ENCODE results near the gene MYOD1. TPM values are rescaled to one million over a fixed set of nuclear protein-coding genes. Genes with fewer than 3 reads are reported as not detected.
A peak's percentile ranks its signal among the peaks of the same experiment; 100 is the strongest.

MYOD1 gene
- total and polyA plus RNA-seq, 2 of the 13 experiments (the other 11 are each of a cell fraction or from before 2014, with no cell fraction given), result not detected

DNA sequence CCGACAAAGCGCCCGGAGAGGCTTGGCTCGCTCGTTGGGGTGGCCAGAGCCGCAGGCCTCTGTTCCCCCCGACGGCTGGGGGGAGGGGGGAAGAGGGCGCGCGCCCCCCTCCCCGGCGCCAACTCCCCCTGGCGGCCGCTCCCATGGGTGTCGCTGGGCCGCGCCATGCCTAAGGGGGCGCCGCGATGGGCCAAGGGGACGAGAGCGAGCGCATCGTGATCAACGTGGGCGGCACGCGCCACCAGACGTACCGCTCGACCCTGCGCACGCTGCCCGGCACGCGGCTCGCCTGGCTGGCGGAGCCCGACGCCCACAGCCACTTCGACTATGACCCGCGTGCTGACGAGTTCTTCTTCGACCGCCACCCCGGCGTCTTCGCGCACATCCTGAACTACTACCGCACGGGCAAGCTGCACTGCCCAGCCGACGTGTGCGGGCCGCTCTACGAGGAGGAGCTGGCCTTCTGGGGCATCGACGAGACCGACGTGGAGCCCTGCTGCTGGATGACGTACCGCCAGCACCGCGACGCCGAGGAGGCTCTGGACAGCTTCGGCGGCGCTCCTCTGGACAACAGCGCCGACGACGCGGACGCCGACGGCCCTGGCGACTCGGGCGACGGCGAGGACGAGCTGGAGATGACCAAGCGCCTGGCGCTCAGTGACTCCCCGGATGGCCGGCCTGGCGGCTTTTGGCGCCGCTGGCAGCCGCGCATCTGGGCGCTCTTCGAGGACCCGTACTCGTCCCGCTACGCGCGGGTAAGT lies 16.6 kb downstream of the MYOD1 start (continued):
- TF ChIP-seq SP5 (CRISPR knock-in tag; IDR thresholded peaks at IDR 0.05; ENCODE audit: borderline replicate concordance, low read depth), result no peak
- TF ChIP-seq, protein P1, sequence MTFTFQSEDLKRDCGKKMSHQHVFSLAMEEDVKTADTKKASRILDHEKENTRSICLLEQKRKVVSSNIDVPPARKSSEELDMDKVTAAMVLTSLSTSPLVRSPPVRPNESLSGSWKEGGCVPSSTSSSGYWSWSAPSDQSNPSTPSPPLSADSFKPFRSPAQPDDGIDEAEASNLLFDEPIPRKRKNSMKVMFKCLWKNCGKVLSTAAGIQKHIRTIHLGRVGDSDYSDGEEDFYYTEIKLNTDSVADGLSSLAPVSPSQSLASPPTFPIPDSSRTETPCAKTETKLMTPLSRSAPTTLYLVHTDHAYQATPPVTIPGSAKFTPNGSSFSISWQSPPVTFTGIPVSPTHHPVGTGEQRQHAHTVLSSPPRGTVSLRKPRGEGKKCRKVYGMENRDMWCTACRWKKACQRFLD (CRISPR knock-in tag; IDR thresholded peaks at IDR 0.05; ENCODE audit: borderline replicate concordance), result no peak
- TF ChIP-seq ZNF777 (CRISPR knock-in tag; IDR thresholded peaks at IDR 0.05), result peak; percentile 83
- TF ChIP-seq FOXA1 (IDR thresholded peaks at IDR 0.05), result no peak
- TF ChIP-seq FOXA1 (CRISPR knock-in tag; IDR thresholded peaks at IDR 0.05), result no peak
- no peak for TF ChIP-seq POLR2A (IDR thresholded peaks at IDR 0.05; ENCODE audit: insufficient read depth in 1 of 2, low read depth in 2 of 2, low read length in 2 of 2)
- no peak for TF ChIP-seq BHLHE40 (IDR thresholded peaks at IDR 0.05; ENCODE audit: low read length)
- TF ChIP-seq, protein P2, sequence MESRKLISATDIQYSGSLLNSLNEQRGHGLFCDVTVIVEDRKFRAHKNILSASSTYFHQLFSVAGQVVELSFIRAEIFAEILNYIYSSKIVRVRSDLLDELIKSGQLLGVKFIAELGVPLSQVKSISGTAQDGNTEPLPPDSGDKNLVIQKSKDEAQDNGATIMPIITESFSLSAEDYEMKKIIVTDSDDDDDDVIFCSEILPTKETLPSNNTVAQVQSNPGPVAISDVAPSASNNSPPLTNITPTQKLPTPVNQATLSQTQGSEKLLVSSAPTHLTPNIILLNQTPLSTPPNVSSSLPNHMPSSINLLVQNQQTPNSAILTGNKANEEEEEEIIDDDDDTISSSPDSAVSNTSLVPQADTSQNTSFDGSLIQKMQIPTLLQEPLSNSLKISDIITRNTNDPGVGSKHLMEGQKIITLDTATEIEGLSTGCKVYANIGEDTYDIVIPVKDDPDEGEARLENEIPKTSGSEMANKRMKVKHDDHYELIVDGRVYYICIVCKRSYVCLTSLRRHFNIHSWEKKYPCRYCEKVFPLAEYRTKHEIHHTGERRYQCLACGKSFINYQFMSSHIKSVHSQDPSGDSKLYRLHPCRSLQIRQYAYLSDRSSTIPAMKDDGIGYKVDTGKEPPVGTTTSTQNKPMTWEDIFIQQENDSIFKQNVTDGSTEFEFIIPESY (CRISPR knock-in tag; IDR thresholded peaks at IDR 0.05), result peak; percentile 87
- TF ChIP-seq GATAD1 (CRISPR knock-in tag; IDR thresholded peaks at IDR 0.05), result no peak
- TF ChIP-seq KDM5A (IDR thresholded peaks at IDR 0.05; ENCODE audit: borderline replicate concordance, low read length), result no peak
- no peak for TF ChIP-seq EED (CRISPR knock-in tag; IDR thresholded peaks at IDR 0.05)
- TF ChIP-seq, protein P3, sequence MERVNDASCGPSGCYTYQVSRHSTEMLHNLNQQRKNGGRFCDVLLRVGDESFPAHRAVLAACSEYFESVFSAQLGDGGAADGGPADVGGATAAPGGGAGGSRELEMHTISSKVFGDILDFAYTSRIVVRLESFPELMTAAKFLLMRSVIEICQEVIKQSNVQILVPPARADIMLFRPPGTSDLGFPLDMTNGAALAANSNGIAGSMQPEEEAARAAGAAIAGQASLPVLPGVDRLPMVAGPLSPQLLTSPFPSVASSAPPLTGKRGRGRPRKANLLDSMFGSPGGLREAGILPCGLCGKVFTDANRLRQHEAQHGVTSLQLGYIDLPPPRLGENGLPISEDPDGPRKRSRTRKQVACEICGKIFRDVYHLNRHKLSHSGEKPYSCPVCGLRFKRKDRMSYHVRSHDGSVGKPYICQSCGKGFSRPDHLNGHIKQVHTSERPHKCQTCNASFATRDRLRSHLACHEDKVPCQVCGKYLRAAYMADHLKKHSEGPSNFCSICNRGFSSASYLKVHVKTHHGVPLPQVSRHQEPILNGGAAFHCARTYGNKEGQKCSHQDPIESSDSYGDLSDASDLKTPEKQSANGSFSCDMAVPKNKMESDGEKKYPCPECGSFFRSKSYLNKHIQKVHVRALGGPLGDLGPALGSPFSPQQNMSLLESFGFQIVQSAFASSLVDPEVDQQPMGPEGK (CRISPR knock-in tag; IDR thresholded peaks at IDR 0.05), result peak; percentile 70
- no peak for TF ChIP-seq GZF1 (CRISPR knock-in tag; IDR thresholded peaks at IDR 0.05)
- no peak for TF ChIP-seq CAMTA2 (CRISPR knock-in tag; IDR thresholded peaks at IDR 0.05; ENCODE audit: borderline replicate concordance)
- no peak for TF ChIP-seq RFX5 (IDR thresholded peaks at IDR 0.05; ENCODE audit: low read depth, low read length)
- TF ChIP-seq HNRNPK (IDR thresholded peaks at IDR 0.05; ENCODE audit: low read depth, low read length, poor library complexity, severe bottlenecking), result no peak
- TF ChIP-seq, protein P4, sequence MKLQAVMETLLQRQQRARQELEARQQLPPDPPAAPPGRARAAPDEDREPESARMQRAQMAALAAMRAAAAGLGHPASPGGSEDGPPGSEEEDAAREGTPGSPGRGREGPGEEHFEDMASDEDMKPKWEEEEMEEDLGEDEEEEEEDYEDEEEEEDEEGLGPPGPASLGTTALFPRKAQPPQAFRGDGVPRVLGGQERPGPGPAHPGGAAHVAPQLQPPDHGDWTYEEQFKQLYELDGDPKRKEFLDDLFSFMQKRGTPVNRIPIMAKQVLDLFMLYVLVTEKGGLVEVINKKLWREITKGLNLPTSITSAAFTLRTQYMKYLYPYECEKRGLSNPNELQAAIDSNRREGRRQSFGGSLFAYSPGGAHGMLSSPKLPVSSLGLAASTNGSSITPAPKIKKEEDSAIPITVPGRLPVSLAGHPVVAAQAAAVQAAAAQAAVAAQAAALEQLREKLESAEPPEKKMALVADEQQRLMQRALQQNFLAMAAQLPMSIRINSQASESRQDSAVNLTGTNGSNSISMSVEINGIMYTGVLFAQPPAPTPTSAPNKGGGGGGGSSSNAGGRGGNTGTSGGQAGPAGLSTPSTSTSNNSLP (IDR thresholded peaks at IDR 0.05; ENCODE audit: low read depth, low read length), result no peak
- 0 out of 2 replicates have a peak, but pooled peaks have one; percentile 41 for TF ChIP-seq DNMT1 (CRISPR knock-in tag; IDR thresholded peaks at IDR 0.05)
- TF ChIP-seq ETV5 (CRISPR knock-in tag; IDR thresholded peaks at IDR 0.05; ENCODE audit: borderline replicate concordance), result no peak
- TF ChIP-seq, protein P5, sequence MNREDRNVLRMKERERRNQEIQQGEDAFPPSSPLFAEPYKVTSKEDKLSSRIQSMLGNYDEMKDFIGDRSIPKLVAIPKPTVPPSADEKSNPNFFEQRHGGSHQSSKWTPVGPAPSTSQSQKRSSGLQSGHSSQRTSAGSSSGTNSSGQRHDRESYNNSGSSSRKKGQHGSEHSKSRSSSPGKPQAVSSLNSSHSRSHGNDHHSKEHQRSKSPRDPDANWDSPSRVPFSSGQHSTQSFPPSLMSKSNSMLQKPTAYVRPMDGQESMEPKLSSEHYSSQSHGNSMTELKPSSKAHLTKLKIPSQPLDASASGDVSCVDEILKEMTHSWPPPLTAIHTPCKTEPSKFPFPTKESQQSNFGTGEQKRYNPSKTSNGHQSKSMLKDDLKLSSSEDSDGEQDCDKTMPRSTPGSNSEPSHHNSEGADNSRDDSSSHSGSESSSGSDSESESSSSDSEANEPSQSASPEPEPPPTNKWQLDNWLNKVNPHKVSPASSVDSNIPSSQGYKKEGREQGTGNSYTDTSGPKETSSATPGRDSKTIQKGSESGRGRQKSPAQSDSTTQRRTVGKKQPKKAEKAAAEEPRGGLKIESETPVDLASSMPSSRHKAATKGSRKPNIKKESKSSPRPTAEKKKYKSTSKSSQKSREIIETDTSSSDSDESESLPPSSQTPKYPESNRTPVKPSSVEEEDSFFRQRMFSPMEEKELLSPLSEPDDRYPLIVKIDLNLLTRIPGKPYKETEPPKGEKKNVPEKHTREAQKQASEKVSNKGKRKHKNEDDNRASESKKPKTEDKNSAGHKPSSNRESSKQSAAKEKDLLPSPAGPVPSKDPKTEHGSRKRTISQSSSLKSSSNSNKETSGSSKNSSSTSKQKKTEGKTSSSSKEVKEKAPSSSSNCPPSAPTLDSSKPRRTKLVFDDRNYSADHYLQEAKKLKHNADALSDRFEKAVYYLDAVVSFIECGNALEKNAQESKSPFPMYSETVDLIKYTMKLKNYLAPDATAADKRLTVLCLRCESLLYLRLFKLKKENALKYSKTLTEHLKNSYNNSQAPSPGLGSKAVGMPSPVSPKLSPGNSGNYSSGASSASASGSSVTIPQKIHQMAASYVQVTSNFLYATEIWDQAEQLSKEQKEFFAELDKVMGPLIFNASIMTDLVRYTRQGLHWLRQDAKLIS (CRISPR knock-in tag; IDR thresholded peaks at IDR 0.05), result no peak
